ENCODE results near the gene AUTS2.

GRCh38 chr7:70259502-70259901, 661.2 kb downstream of the AUTS2 start:
- TF ChIP-seq CTCF (IDR thresholded peaks at IDR 0.05) (no peak), POLR2A (IDR thresholded peaks at IDR 0.05) (no peak)

All from breast epithelium (tissue), 3 donors.